Measurements from ENCODE around the gene CEP41.

Gene CEP41

DNA sequence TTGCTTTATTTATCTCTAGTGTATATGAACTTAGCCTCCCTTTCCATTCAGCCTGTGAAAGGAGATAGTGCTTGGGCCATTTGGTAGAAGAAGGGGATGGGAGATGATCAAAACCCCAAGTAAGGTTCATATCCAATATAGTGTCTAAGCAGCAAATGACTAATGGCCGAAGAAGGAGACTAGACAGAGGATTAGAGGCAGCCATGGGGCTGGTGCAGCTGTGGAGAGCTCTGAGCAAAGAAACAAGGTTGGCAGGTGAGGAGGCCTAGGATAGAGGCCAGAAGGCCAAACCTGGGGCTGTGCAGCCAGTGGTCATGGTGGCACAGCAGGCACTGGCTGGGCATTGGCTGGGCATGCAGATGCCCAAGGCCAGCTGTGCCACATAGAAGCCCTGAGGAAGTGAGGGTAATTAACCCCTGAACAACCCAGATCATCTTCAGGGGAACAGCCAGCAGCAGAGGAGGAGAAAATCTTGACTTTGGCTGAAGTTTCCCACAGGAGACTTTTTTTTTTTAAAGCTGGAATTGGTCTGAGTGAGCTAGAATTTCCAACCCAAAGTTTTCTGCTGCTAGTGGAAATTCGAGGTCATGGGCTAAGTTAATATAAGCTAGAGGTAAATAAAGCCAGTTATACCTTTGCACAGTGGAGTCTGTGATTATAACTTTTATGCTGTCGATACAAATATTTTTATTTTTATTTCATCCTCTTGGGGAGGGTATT, 70.8 kb downstream of the CEP41 start:
- no peak for ATAC-seq
- TF ChIP-seq ZFP3 (CRISPR knock-in tag; IDR thresholded peaks at IDR 0.05) (no peak), SNAI2 (CRISPR knock-in tag; IDR thresholded peaks at IDR 0.05) (no peak), RARB (CRISPR knock-in tag; IDR thresholded peaks at IDR 0.05) (no peak), ARNTL (CRISPR knock-in tag; IDR thresholded peaks at IDR 0.05; ENCODE audit: borderline replicate concordance, low read depth) (no peak)
- TF ChIP-seq, protein P1, sequence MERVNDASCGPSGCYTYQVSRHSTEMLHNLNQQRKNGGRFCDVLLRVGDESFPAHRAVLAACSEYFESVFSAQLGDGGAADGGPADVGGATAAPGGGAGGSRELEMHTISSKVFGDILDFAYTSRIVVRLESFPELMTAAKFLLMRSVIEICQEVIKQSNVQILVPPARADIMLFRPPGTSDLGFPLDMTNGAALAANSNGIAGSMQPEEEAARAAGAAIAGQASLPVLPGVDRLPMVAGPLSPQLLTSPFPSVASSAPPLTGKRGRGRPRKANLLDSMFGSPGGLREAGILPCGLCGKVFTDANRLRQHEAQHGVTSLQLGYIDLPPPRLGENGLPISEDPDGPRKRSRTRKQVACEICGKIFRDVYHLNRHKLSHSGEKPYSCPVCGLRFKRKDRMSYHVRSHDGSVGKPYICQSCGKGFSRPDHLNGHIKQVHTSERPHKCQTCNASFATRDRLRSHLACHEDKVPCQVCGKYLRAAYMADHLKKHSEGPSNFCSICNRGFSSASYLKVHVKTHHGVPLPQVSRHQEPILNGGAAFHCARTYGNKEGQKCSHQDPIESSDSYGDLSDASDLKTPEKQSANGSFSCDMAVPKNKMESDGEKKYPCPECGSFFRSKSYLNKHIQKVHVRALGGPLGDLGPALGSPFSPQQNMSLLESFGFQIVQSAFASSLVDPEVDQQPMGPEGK (CRISPR knock-in tag; IDR thresholded peaks at IDR 0.05; ENCODE audit: borderline replicate concordance): no peak

DNA sequence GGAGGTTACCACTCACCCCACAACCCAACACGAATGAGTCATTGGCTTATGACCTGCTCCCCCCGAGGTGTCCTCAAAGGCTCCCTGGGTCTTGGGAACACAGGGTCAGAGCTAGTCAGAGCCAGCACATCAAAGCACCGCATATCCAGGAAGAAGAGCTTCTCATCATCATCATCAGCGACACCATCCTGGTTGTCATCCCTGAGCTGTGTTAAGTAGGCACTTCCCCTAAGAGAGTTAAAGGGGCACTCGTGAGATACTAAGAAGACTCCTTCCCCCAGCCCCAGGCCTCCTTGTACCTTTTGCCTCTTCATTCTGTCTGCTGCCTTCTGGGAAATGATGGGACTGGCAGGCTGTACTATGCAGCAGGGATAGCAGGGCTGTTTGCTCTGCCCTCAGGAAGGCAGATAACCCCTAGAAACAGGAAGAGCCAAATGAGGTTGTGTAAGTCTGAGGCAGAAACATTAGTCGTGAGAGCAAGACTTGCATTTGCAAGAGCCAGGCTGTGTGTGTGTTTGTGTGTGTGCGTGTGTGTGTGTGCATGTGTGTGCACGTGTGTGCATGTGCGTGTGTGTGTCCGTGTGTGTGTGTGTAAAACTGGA, 71.6 kb downstream of the CEP41 start:
- ATAC-seq: peak; percentile 80
- TF ChIP-seq, protein P2, sequence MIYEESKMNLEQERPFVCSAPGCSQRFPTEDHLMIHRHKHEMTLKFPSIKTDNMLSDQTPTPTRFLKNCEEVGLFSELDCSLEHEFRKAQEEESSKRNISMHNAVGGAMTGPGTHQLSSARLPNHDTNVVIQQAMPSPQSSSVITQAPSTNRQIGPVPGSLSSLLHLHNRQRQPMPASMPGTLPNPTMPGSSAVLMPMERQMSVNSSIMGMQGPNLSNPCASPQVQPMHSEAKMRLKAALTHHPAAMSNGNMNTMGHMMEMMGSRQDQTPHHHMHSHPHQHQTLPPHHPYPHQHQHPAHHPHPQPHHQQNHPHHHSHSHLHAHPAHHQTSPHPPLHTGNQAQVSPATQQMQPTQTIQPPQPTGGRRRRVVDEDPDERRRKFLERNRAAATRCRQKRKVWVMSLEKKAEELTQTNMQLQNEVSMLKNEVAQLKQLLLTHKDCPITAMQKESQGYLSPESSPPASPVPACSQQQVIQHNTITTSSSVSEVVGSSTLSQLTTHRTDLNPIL (CRISPR knock-in tag; IDR thresholded peaks at IDR 0.05; ENCODE audit: low read depth): 0 out of 2 replicates have a peak, but pooled peaks have one; percentile 23
- TF ChIP-seq ZFP30 (CRISPR knock-in tag; IDR thresholded peaks at IDR 0.05) (no peak), ISL1 (CRISPR knock-in tag; IDR thresholded peaks at IDR 0.05) (peak; percentile 52), ZNF565 (CRISPR knock-in tag; conservative IDR thresholded peaks at IDR 0.05; ENCODE audit: low read depth) (0 out of 2 replicates have a peak, but pooled peaks have one; percentile 59), SNAI2 (CRISPR knock-in tag; IDR thresholded peaks at IDR 0.05) (peak; percentile 54; the same call in 1 of the 2 replicates), CSDC2 (CRISPR knock-in tag; IDR thresholded peaks at IDR 0.05) (peak; percentile 57; the same call in 1 of the 2 replicates), ZNF70 (CRISPR knock-in tag; IDR thresholded peaks at IDR 0.05) (no peak), ZFP3 (CRISPR knock-in tag; IDR thresholded peaks at IDR 0.05) (no peak; the same call in 1 of the 2 replicates), ESRRG (CRISPR knock-in tag; IDR thresholded peaks at IDR 0.05) (no peak)
- TF ChIP-seq, protein P3, sequence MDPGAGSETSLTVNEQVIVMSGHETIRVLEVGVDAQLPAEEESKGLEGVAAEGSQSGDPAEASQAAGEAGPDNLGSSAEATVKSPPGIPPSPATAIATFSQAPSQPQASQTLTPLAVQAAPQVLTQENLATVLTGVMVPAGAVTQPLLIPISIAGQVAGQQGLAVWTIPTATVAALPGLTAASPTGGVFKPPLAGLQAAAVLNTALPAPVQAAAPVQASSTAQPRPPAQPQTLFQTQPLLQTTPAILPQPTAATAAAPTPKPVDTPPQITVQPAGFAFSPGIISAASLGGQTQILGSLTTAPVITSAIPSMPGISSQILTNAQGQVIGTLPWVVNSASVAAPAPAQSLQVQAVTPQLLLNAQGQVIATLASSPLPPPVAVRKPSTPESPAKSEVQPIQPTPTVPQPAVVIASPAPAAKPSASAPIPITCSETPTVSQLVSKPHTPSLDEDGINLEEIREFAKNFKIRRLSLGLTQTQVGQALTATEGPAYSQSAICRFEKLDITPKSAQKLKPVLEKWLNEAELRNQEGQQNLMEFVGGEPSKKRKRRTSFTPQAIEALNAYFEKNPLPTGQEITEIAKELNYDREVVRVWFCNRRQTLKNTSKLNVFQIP (CRISPR knock-in tag; IDR thresholded peaks at IDR 0.05; ENCODE audit: borderline replicate concordance, low read depth): no peak
- TF ChIP-seq, protein P4, sequence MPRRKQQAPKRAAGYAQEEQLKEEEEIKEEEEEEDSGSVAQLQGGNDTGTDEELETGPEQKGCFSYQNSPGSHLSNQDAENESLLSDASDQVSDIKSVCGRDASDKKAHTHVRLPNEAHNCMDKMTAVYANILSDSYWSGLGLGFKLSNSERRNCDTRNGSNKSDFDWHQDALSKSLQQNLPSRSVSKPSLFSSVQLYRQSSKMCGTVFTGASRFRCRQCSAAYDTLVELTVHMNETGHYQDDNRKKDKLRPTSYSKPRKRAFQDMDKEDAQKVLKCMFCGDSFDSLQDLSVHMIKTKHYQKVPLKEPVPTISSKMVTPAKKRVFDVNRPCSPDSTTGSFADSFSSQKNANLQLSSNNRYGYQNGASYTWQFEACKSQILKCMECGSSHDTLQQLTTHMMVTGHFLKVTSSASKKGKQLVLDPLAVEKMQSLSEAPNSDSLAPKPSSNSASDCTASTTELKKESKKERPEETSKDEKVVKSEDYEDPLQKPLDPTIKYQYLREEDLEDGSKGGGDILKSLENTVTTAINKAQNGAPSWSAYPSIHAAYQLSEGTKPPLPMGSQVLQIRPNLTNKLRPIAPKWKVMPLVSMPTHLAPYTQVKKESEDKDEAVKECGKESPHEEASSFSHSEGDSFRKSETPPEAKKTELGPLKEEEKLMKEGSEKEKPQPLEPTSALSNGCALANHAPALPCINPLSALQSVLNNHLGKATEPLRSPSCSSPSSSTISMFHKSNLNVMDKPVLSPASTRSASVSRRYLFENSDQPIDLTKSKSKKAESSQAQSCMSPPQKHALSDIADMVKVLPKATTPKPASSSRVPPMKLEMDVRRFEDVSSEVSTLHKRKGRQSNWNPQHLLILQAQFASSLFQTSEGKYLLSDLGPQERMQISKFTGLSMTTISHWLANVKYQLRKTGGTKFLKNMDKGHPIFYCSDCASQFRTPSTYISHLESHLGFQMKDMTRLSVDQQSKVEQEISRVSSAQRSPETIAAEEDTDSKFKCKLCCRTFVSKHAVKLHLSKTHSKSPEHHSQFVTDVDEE (CRISPR knock-in tag; IDR thresholded peaks at IDR 0.05): 0 out of 2 replicates have a peak, but pooled peaks have one; percentile 19
- TF ChIP-seq, protein P1 (CRISPR knock-in tag; IDR thresholded peaks at IDR 0.05; ENCODE audit: borderline replicate concordance): no peak

DNA sequence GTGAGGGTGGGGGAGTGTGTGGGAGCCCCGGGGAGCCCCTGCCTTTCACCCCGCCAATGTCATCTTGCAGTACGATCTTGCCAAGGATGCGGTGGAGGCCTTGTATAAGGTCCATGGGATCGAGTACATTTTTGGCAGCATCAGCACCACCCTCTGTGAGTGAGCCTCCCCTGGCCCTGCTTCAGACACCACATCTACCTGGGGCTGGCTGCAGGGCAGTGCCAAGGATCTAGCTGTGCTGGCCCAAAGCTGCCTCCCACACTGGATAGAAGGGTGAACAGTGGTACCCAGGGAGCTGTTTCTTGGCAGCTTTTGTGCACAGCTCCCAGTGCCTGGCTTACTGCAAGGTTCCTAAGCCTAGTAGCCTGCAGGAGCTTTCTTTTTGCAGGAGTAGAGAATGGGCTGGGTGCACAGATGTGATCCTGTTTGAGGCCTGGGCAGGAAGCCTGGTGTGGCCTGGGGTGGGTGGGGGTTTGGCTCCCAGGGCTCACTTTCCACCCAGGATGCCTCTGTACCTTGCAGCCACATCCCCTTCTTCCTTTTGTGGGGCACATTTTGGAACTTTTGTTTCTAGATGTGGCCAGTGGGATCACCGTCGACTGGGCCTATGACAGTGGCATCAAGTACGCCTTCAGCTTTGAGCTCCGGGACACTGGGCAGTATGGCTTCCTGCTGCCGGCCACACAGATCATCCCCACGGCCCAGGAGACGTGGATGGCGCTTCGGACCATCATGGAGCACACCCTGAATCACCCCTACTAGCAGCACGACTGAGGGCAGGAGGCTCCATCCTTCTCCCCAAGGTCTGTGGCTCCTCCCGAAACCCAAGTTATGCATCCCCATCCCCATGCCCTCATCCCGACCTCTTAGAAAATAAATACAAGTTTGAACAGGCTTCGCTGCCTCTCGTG, 72.7 kb downstream of the CEP41 start:
- TF ChIP-seq PPARA (CRISPR knock-in tag; IDR thresholded peaks at IDR 0.05; ENCODE audit: borderline replicate concordance): no peak
- TF ChIP-seq ESRRG (CRISPR knock-in tag; IDR thresholded peaks at IDR 0.05): no peak
- TF ChIP-seq ZC3H10 (CRISPR knock-in tag; IDR thresholded peaks at IDR 0.05): no peak
- no peak for TF ChIP-seq CSDC2 (CRISPR knock-in tag; IDR thresholded peaks at IDR 0.05)

More for the DNA sequence above, 72.7 kb downstream of the CEP41 start:
- no peak for ATAC-seq

All from SK-N-SH treated with all-trans-retinoic acid at 6 μM for 48 hours (cell line).